Raji (cell line): ENCODE measurements around the gene KLHL29.

ENCODE experiments used
- POLR2A ChIP-seq: IDR thresholded peaks from 2 replicates; pipeline ENCODE4 v1.6.1; 2011; ENCODE audit warnings: low read depth, low read length, control low read depth; ENCODE audit not compliant: insufficient read depth

Gene KLHL29

DNA sequence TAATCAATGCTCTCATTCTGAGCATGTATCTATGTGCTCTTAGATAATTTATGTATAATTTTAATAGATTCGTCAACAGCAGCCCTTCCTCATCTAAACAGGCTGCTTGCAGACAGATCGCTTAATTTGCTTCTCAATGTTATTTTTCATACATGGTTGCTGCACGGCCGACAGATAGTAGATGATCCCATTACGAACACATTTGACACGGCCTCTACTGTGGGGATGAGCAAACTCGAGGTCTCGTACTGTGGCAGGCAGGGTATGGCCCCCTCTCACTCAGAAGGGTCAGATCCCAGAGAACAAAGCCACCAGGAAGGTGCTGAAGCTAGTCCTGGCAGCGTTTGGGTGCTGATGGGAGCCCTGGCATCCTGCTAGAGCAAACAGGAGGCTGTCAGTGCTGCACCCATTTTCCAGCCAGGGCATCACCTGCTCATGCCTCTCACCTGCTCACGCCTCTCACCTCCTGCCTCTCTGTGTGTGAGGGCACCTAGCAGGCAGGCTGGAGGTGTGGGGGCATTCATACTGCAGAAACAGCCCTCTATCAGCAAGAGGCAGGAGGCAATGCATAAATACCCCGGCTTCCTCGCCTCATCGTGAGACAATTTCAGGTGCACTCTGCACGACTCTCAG lies 80.0 kb downstream of the KLHL29 start:
- TF ChIP-seq POLR2A = no peak

DNA sequence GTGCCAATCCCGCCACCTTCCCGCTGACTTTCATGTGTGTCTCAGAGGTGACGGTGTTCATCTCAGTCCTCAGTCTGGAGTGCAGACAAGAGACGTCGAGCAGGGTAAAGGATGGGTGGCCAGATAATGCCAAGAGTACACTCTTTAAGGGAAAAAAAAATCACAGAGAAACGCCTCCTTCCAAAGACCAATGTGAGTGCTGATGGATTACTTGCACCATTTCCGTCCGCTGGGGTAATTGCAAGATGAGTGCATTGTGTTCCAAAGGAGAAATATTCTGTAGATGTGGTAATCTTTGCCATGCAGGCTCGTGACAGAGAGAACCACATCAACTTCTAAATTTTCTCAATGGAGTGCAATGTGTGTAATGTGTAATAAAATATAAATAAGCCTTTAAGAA lies 81.0 kb downstream of the KLHL29 start:
- TF ChIP-seq POLR2A = no peak

GRCh38 chr2:23467618-23468017 lies 82.6 kb downstream of the KLHL29 start:
- no peak for TF ChIP-seq POLR2A

- no peak for TF ChIP-seq POLR2A
Observed at GRCh38 chr2:23468474-23469141, 83.6 kb downstream of the KLHL29 start.

GRCh38 chr2:23469142-23469540 lies 84.2 kb downstream of the KLHL29 start:
- no peak for TF ChIP-seq POLR2A

GRCh38 chr2:23475036-23475435 lies 90.1 kb downstream of the KLHL29 start:
- no peak for TF ChIP-seq POLR2A

- TF ChIP-seq POLR2A = no peak
Observed at GRCh38 chr2:23475473-23475872, 90.5 kb downstream of the KLHL29 start.

GRCh38 chr2:23476786-23477185 lies 91.8 kb downstream of the KLHL29 start:
- no peak for TF ChIP-seq POLR2A

DNA sequence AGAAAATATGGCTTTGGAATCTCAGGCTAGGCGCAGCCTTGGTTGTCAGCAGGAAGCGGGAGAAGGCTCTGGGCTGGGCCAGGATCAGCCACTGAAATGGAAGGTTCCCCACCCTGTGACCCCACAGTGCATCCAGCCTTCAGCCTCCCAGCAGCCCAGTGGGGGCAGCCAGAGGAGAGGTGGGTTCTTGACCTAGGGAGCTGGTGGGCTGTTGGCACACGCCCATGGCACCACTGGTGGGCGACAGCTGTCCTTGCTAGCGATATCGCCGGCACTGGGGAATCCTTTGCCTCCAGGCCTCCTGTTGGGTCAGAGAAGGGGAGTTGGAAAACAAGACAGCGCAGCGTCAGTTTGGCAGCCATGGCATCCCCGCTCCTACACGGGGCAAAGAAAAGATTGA lies 92.4 kb downstream of the KLHL29 start:
- no peak for TF ChIP-seq POLR2A

- TF ChIP-seq POLR2A = no peak
Observed at GRCh38 chr2:23478087-23478932, 93.3 kb downstream of the KLHL29 start.

DNA sequence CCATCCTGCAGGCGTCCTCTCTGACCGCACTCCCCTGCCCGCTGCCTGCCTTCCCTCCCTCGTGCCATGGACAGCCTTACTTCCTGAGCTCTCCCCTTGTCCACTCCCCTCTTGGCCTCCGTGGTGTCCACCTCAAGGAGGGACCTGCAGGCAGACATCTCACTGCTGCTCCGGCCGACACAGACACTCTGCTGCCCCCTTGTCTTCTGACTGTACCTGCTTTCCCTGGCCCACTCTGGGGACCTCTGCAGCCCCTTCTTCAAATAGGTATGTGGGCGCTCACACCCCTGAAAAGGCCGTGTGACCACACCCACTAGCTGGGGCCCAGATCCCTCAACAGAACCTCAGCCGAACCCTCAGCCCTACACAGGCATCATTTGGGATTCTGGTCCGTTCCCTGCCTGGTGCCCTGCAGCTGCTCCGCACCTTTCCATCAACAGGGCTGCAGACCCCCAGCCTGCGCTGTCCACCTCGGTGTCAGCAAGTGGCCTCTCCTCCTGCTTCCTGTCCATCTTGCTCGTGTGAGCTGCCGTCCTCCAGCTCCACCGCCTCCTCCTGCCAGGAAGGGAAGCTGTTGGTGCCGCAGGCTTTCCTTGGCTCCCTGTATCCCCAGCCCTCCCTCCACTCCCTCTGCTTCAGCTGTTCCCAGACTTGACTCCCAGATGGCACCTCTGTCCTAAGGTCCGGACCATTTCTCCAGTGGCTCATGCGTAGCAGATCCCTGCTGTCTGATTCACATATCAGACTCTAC lies 94.1 kb downstream of the KLHL29 start:
- no peak for TF ChIP-seq POLR2A

- no peak for TF ChIP-seq POLR2A
Observed at GRCh38 chr2:23480957-23481797, 96.2 kb downstream of the KLHL29 start.

GRCh38 chr2:23482188-23482587 lies 97.2 kb downstream of the KLHL29 start:
- TF ChIP-seq POLR2A = no peak

GRCh38 chr2:23482607-23483006 lies 97.6 kb downstream of the KLHL29 start:
- no peak for TF ChIP-seq POLR2A
